HT1080 (cell line): ENCODE results near the gene SH3RF3. TPM values are rescaled to one million over a fixed set of nuclear protein-coding genes. Genes with fewer than 3 reads are reported as not detected.
A peak's percentile ranks its signal among the peaks of the same experiment; 100 is the strongest.

Source experiments
- DNase-seq: peaks from one replicate; pipeline ENCODE4 v3.0.0-alpha.2; 2015; ENCODE audit warnings: low read depth
- total RNA-seq: library from RNA; depleted of rRNA; stranded (reverse); fragments of >200 nt; shearing (Covaris generic); gene quantifications from 2 replicates; pipeline ENCODE4 v1.2.3, GENCODE V29; 2014

SH3RF3 gene
- total RNA-seq, 1 experiment from 2014 or later = 5.0 TPM

- no peak for DNase-seq
Observed at GRCh38 chr2:109446278-109447131, 317.5 kb downstream of the SH3RF3 start.

- peak; percentile 23 for DNase-seq
Observed at GRCh38 chr2:109447251-109447661, 318.3 kb downstream of the SH3RF3 start.

GRCh38 chr2:109447776-109448175 is 318.8 kb downstream of the SH3RF3 start:
- no peak for DNase-seq

- no peak for DNase-seq
Observed at GRCh38 chr2:109448207-109448606, 319.2 kb downstream of the SH3RF3 start.

GRCh38 chr2:109448946-109449788 is 320.2 kb downstream of the SH3RF3 start:
- peak; percentile 33 for DNase-seq

- DNase-seq = no peak
Observed at GRCh38 chr2:109450574-109451273, 321.7 kb downstream of the SH3RF3 start.

GRCh38 chr2:109451671-109452070 is 322.7 kb downstream of the SH3RF3 start:
- no peak for DNase-seq

GRCh38 chr2:109452318-109453305 is 323.6 kb downstream of the SH3RF3 start:
- DNase-seq = no peak

- no peak for DNase-seq
Observed at GRCh38 chr2:109453371-109453995, 324.5 kb downstream of the SH3RF3 start.

DNA sequence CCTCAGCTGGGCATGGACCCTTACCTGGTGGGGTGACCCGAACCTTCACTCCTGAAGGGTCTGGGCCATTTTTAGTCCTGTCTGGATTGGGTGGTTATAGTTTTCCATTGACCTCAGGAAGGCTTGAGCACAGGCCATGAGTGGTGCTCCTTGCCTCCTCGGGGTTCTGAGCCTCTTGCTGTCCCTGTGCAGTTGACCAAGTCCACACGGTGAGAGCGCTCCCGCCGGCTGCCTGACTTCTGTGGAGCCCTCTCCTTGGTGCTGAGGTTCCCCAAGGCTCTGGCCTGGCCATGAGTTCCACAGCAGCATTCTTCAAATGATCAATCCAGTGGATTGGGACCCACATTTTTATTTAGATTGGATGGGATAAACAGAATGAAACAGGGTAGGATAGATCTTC is 325.3 kb downstream of the SH3RF3 start:
- no peak for DNase-seq

GRCh38 chr2:109454765-109455394 is 325.9 kb downstream of the SH3RF3 start:
- DNase-seq = no peak

DNA sequence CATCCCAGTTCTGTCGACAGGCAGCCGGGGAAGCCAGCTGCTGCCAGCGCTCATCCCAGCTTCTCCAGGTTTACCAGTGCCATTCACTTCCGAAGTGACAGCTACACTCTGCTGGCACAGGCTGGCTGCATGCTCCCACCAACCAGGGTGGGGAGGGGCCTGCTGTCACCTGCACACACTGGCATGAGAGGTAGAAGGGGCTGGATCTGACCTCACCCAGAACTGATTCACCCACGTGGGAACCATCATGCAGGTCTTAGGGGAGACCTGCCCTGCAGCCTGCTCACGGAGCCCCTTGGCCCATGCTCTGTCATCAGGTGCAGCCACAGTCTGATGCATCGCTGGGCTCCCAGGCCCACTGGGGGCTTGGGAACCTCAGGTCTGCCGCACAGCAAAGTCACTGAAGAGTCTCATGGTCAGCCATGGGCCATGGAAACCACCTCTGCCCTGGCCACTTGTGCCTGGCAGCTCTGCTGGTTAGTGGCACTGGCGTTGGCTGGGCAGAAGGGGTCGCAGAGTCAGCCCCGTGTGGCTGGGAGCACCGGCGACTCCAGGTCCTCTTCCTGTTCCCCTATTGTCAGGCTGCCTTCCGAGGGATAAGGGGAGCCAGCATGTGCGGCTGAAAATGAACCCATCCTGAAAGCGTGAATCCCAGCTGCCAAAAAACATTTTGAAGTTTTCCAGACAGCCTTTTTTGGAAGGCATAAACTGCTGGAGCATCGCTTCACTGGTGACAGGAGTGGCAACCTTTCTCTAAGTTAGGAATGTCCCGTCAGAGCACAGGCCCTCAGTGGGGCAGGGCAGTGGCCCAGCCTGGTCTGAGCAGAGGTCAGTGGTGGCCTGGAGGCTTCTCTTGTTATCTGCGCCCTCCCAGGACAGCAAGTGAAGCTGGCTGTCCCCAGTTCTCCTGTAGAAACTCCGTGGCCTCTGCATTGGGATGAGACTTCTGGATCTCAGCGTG is 327.0 kb downstream of the SH3RF3 start:
- DNase-seq = no peak

GRCh38 chr2:109456776-109457175 is 327.8 kb downstream of the SH3RF3 start:
- DNase-seq = no peak

DNA sequence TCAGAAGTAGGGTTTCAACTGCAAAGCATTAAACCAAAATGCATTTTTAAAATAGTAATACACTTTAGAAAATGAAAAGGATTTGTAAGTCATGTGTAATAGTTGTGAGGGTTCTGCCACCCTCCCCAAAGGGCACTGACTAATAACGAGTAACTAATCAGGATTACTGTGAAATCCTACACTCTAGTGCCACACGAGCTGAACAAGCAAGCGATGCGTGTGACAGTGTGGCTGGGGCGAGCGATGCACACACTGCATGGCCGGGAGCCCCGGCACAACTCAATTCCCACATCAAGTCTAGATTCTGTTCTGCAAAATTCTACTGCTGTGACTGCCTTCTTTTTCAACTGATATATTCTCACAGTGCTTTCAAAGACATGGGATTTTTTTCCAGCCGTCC is 328.4 kb downstream of the SH3RF3 start:
- DNase-seq = no peak

GRCh38 chr2:109457794-109458193 is 328.8 kb downstream of the SH3RF3 start:
- DNase-seq = no peak

DNA sequence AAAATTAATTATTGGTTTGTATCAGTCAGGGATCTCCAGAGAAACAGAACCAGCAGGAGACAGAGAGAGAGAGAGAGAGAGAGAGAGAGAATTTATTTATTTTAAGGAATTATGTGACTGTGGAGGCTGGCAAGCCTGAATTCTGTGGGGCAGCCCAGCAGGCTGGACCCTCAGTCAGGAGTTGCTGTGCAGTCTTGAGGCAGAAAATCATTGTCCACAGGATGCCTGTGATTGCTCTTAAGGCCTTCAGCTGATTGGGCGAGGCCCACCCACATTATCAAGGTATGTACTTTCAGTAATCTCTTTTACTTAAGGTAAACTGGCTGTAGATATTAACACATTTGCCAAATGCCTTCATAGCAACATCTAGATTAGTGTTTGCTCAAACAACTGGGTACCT is 329.5 kb downstream of the SH3RF3 start:
- no peak for DNase-seq

GRCh38 chr2:109459485-109459884 is 330.5 kb downstream of the SH3RF3 start:
- peak; percentile 38 for DNase-seq
